NCI-H2107 (cell line): ENCODE results near the gene POLG2.

Experiments
- DNase-seq: peaks from one replicate; lab custom pipeline; 2025; lab: John Stamatoyannopoulos, UW

The POLG2 gene

GRCh38 chr17:64496786-64497564, at the start of gene POLG2:
Gene POLG2, minus strand, starts transcription at chr17:64497054. Its CDS starts 86 bp downstream, at chr17:64496968.
- DNase-seq: peak; percentile 93

DNA sequence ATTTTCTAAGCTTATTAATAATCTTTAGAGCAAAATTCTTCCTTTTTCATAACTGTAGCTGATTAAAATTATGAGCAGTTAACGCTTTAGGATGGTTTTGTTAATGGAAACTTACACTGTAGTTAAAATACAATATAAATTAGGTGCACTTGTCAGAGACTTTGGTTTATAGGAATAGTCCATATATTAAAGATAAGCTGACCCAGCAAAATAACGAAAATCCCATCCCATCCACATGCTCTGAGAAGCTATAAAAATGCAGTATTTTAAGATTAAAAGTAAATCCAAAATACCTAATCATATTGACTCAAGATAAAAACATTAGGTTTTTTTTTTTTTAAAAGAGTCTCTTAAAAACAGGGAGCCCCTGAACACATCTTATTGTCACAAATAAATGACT, 47.9 kb upstream of the POLG2 start:
- DNase-seq: no peak

DNA sequence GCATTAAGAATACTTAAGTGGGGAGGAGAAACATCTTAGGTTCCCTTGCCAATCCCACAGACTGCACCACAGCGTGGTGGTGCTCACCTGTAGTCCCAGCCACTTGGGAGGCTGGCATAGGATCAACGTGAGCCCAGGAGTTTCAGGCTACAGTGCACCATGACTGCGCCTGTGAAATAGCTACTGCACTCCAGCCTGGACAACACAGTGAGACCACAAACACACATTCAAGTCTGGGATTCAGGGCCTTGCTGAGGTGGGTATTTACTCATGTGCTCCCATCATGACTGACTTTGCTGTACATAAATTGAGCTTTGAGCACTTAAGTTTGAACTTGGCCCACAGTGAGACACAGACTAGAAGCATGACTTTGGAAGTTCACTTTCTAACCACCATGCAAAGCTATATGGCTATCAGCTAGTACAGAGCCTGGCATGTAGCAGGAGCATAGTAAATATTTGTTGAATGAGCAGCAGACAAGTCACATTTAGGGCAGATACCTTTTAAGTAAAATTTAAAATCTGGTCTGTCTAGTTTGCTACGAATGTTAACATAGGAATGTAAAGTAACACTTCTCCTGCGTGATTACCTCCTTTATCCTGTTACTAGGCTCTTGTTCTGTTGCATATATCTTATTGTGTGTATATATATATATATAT, 43.4 kb upstream of the POLG2 start:
- DNase-seq: no peak

DNA sequence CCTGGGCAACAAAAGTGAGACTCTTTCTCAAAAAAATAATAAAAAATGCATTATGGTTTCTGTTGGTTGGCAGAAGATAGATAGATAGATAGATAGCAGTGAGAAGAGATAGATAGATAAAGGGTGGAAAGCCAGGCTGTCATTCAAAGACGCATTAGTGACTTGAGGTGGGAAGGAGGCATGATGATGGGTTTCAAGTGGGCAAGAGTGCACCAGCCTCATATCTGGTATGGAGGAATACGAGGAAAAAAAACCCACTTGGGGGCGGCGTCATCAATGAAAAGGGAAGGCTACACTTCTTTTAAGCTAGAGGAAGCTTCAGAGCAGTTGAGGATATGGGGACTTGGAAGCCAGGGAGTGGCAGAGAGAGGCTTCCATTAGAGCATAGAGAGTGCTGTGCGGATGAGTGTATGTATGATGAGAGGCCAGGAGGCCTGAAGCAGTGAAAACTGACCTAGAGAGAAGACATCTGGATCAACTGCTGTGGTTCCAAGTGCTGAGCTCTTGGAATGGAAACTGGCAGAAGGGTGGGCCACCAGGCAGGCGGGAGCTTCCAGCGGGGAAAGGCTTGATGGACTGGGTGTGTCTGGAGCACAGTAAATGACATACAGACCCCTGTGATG, 41.8 kb upstream of the POLG2 start:
- no peak for DNase-seq

DNA sequence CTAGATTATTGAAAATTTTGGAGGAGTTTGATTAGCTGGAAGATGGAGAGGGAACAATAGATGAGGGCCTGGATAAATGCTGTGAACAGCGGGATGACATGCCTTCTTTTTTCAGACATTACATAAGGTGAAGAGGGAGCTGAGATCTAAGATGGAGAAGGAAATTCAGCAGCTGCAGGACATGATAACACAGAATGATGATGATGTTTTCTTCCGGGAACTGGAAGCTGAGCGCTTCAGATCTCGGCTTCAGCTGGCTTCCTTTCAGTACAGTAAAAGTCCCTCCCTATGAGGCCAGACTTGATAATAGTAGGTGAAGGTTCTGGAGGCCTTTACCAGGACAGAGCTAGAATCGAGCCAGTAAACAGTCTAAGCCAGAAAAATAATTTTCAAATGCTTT, 40.6 kb upstream of the POLG2 start:
- DNase-seq: no peak

GRCh38 chr17:64536913-64537312, 40.1 kb upstream of the POLG2 start:
- no peak for DNase-seq

GRCh38 chr17:64535357-64535756, 38.5 kb upstream of the POLG2 start:
- DNase-seq: no peak

- no peak for DNase-seq
Observed at GRCh38 chr17:64534187-64534586, 37.3 kb upstream of the POLG2 start.

GRCh38 chr17:64533784-64534183, 36.9 kb upstream of the POLG2 start:
- no peak for DNase-seq

DNA sequence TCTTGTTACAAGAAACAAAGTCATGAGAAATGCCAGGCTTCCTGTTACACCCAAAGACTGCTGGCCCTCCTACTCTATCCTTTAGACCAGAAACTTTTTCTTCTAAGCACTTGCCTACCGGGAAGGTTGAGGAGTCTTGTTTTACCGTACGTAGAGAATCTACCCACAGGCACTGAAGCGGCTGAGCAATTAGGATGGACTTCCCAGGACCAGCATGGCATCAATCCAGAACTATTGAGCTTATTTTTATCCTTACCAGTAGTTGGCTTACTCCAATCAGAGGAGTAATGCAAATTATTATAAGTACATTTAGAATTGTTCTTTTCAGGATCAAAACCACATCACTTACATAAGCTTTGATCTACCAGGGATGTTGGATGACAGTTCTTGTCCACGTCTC, 35.6 kb upstream of the POLG2 start:
- DNase-seq: no peak

- DNase-seq: no peak
Observed at GRCh38 chr17:64531955-64532371, 35.1 kb upstream of the POLG2 start.

- DNase-seq: no peak
Observed at GRCh38 chr17:64529221-64529620, 32.4 kb upstream of the POLG2 start.

GRCh38 chr17:64527914-64528313, 31.1 kb upstream of the POLG2 start:
- DNase-seq: no peak

DNA sequence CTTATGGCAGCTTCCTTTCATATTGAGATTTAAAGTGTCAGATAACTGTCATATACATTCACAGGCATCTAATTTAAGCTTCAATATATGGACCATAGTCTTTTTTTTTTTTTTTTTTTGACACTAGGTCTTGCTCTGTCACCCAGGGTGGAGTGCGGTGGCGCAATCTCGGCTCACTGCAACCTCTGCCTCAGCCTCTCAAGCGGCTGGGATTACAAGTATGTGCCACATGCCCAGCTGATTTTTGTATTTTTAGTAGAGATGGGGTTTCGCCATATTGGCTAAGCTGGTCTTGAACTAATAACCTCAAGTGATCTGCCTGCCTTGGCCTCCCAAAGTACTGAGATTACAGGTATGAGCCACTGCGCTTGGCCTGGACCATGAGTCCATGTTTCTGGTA, 23.5 kb upstream of the POLG2 start:
- DNase-seq: no peak

GRCh38 chr17:64519601-64520000, 22.7 kb upstream of the POLG2 start:
- DNase-seq: no peak

DNA sequence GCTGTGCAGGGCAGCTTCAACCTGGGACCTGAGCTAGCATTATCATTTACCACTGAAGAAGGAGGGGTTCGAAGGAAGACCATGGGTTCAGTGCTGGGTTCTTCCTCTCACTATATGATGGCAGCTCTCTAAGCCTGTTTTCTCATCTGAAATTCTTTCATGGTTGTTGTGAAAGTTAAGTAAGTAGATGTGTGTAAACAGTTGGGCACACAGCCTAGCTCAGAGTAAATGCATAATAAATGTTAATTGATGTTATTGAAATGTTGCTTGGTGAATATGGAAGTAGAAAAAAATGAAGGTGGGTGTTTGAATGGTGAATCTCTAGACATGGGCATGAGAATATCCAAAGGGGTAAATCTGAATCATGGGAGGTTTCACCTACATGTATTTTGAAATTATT, 19.0 kb upstream of the POLG2 start:
- no peak for DNase-seq

GRCh38 chr17:64515419-64515818, 18.6 kb upstream of the POLG2 start:
- DNase-seq: no peak

DNA sequence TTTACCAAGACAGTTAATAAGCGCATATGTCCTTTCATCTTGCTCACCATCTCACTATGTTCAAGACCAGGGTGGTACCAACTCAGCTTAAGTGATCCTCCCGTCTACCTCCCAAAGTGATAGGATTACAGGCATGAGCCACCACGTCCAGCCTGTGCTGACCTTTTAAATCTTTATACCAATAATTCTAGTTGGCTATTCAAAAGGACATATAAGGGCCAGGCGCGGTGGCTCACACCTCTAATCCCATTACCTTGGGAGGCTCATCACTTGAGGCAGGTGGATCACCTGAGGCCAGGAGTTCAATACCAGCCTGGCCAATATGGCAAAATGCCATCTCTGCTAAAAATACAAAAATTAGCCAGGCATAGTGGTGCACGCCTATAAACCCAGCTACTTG, 12.3 kb upstream of the POLG2 start:
- no peak for DNase-seq

- DNase-seq: no peak
Observed at GRCh38 chr17:64508683-64509082, 11.8 kb upstream of the POLG2 start.

- peak; percentile 16 for DNase-seq
Observed at GRCh38 chr17:64507413-64507782, 10.5 kb upstream of the POLG2 start.

DNA sequence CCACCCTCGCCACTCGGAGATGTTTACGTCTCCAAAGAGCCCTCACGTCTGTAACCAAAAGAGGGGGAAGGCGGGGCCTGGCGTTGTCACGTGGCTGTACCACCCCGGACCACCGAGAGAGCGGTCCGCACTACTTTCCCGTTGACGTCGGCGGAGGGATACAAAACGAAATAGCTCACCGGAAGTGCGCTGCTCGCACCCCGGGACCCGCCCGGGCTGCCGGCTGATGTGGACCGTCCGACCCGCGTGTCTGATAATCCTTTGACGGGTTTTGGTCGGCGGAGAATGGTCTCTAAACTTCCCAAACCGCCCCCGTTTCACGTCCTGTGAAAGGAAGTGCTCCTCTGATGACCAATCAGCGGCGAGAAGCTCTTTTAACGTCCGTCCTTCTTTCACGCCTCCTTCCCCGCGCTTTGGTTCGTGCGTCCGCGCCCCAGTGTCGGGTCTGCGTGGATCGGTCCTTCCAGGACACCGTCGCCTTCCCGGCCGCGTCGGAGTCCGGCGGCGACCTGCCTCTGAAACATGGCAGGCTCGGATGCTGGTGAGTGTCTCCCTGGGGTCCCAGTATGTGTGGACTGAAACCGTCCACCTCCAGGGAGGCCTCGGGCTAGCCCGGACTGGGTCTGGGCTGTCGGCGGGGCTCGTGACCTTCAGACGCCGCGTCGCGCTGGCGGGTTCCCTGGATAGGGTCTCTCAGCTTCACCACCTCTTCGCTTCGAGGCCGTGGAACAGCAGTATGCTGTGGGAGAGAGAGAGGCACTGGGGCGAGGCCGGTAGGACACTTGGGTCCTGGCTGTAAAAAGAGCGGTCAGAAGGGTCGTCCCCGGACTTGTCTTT, 9.9 kb upstream of the POLG2 start, which contains the start of gene CEP95:
TSS of gene CEP95 (plus strand) at position 402 of the 837 bp plus-strand sequence. CDS start at position 523, 121 bp downstream.
- peak; percentile 95 for DNase-seq

DNA sequence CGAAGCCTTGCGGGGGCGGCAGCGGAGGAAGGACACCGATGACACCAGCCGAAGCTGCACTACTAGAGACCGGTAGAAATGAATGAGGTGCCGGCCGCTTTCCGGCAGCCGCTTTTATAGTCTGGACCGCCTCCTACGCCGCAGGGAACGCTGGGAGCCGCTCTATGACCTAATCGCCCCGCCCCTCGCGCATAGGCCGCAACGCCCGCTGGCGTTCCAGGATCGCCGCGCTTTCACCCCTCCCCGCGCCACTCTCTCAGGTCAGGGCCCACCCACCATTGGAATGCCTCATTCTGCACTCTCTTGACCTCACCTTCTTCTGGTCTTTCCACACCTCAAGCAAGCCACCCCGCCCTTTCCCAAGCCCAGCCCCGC, 9.3 kb upstream of the POLG2 start, which contains the start of gene DDX5:
TSS of gene DDX5 (minus strand) at position 89 of the 375 bp plus-strand sequence. CDS start 170 bp downstream, outside the sequence.
- peak; percentile 95 for DNase-seq
